NOMO-1 (cell line): ENCODE results near the gene GLIS2.

Source experiments
- DNase-seq, 2 experiments: peaks; one replicate each; lab custom pipeline; 2025; ENCODE audit not compliant: unreplicated experiment in 2 of 2; lab: John Stamatoyannopoulos, UW

Gene GLIS2

DNA sequence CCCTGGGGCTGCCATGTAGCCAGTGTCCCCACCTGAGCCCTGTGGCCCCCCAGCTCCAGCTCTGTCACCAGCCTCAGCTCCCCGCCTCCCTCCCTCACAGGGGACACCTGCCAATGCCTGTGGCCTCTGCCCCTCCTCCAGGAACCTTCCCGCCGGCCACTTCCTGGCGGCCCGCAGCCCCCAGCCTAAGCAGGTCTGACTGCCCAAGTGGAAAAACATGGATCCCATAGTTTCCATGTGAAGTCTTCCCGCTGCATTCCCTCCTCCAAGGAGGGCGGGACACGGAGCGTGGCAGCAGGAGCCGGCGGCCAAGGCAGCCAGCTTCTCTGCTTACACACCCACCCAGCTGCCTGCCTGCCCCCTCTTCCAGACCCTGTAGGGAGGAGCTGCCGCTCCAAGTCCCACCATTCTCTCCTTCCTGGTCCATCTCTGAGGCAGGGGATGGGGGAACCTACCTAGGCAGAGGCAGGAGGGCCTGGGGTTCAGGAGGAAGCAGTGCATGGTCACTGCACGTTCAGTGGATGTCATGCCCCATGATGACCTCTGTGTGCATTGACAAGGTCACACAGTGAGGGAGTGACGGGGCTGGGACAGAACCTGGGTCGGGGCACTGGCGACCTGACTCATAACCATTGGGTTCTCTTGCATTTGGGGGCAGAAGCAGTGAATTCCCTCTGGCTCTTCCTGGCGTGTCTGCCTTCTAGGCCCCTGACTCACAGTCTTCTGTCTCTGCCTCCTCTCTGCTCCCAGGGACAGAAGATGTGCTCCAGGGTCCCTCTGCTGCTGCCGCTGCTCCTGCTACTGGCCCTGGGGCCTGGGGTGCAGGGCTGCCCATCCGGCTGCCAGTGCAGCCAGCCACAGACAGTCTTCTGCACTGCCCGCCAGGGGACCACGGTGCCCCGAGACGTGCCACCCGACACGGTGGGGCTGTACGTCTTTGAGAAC lies 64.5 kb downstream of the GLIS2 start:
- DNase-seq: no peak

GRCh38 chr16:4381072-4381934 lies 65.4 kb downstream of the GLIS2 start:
- DNase-seq: no peak

- DNase-seq: no peak
Observed at GRCh38 chr16:4381935-4382794, 66.3 kb downstream of the GLIS2 start.

GRCh38 chr16:4382795-4383357 lies 67.0 kb downstream of the GLIS2 start:
- no peak for DNase-seq

DNA sequence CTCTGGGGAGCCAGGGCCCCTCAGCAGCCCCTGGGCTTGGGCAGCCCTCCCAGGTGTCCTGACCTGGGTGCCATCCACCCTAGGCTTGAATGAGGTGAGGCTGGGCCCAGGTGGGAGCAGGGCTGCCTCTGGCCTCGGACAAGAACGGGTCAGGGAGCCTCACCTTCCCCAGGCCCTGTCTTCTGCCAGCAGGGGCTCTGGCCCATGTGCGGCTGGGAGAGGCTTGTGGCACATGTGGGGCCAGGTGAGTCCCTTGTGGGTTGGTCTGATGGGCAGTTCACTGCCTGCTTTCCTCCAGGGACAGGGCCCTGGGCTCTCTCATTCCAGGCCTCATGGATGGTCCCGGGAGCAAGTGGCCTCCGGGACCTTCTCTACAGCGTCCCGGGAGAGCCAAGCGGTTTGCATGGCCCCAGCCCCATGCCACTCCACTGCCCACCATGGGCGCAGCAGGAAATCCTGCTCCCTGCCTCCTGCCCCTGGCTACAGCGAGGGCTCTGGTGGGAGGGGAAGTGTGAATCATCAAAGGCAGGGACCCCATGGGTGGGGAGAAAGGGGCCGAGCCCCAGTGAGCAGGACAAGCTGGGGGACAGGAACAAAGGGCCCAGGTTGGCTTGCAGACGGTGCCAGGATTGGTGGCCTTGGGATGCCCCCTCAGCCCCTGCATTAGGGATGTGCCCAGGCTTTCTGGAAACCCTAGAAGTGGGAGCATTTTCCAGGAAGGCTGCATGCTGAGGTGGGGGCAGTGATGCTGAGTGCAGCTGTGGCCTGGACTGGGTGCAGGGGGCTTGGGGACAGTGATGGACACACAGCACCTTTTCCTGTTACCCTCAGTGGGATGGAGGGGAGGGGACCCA lies 68.0 kb downstream of the GLIS2 start:
- DNase-seq: no peak

- DNase-seq: no peak
Observed at GRCh38 chr16:4384509-4384942, 68.7 kb downstream of the GLIS2 start.

DNA sequence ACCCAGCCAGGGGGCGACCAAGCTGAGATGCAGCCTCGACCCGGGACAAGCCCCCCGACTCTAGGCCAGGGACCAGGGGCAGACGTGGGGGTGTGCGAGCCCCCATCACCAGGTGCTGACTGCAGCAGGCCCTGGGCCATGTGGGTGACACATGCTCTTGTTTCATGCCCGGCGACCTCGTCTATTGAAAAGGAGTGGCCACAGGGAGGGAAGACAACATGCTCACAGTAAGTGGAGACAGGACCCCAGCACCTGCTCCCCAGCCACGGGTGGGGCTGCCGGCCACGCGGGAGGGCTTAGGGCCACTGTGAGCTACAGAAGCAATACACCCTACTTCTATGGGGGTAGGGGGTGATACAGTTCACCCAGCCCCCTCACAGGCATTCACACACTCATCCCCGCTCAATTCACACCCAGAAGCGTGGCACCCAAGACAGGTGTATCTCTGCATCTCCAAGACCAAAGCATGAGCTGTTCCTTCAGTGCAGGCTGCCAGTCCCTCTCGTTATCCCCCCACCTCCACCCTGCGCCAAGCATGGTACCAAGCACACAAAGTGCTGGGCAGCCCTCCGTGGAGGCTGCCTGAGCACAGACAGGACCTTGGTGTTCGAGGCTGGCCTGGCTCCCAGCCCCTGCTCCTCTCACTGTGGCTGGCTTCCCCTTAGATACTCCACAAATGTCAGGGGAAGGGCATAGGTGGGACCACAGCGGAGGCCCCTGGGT lies 69.4 kb downstream of the GLIS2 start:
- no peak for DNase-seq

GRCh38 chr16:4385789-4386450 lies 70.1 kb downstream of the GLIS2 start:
- no peak for DNase-seq

DNA sequence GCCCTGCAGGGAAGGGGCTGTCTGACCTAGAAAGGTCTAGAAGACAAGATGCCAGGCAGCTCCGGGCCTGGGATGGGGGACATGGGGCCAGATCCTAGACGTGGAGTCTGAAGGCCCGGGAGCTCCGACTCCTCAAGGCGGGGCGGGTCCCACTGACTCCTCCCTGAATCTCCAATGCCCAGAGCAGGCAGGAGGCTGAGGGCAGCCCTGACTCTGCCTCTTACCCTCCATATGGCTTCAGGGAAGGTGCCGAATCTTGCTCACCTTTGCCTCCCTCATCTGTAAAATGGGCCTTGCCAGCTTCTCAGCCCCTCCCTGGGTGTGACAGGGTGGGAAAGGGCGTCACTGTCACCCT lies 70.6 kb downstream of the GLIS2 start:
- no peak for DNase-seq

DNA sequence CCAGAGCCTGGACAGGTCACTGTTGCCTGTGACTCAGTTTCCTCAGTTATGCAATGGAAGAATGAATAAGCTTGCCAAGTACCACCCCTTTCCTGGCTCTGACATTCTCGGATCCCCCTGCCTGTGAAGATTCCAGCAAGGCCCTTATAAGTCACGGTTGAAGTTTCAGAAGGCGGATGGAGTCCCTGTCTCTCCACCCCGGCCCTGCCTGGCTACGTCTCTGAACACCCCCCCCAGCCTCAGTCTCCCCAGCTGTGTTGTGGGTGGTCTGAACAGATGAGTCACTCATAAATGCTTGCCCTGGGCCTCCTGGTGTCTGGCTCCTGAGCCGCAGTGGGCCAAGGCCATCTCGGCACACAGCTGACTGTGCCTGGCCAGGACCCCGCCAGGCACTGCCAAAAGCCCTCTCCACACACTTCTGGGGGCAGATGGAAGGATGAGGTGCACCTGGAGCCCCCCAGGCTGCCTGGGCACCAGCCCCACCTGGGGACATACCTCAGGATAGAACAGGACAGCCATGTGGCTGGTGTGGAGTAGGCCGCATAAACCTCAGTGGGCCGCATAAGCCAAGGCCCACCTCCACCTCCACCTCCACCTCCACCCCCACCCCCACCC lies 71.2 kb downstream of the GLIS2 start:
- DNase-seq: no peak

- DNase-seq: no peak
Observed at GRCh38 chr16:4387781-4388180, 71.9 kb downstream of the GLIS2 start.

GRCh38 chr16:4388271-4389021 lies 72.6 kb downstream of the GLIS2 start:
- DNase-seq: no peak
